Stimulated activated CD4-positive, alpha-beta T cell treated with anti-CD3 and anti-CD28 coated beads, Interleukin-12 subunit alpha, Interleukin-12 subunit beta, amount 100 ng/mL, for 4 hours (primary cell): ENCODE measurements around the gene DIP2A.

Experiments
- DNase-seq: peaks from one replicate; pipeline ENCODE4 v3.0.0-alpha.2; 2020

Gene DIP2A

GRCh38 chr21:46538262-46538661, 79.6 kb downstream of the DIP2A start:
- no peak for DNase-seq

DNA sequence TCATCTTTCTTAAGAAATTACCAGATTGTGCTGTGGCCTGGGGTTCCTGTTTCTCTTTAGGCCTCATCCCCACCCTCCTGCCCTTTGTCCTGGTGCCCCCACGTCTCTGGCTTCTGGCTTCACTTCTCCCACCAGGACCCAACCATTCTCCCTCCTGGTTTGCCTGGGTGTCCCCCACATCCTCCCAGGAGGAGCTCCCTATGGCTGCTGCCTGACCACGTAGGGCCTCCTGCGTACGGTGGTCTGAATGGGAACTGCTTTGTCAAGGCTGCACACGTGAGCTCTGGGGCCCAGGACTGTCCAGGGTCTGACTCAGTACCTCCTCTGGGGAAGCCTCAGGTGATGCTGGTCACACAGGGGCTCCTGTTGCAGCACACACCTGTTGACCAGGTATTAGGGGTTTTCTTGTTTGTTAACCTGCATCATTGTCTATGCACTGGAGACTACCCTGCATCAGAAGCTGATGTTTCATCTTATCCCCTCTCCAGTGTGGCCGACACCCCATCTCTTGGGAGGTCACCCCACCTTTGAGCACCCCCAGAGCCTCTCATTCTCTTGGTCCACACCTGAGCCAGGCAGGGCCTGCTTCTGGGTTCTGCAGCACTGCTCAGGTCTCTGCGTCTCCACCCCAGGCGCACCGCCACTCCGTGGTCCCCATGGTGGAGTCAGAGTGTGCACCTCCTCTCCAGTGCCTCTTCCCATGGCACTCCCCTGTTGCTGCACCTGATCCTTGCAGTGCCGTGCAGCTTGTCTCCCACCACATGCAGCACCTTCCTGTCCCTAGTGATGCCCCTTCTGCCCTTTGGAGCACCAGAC, 80.4 kb downstream of the DIP2A start:
- DNase-seq, result no peak

- DNase-seq, result no peak
Measured at GRCh38 chr21:46540087-46540710, 81.5 kb downstream of the DIP2A start.

DNA sequence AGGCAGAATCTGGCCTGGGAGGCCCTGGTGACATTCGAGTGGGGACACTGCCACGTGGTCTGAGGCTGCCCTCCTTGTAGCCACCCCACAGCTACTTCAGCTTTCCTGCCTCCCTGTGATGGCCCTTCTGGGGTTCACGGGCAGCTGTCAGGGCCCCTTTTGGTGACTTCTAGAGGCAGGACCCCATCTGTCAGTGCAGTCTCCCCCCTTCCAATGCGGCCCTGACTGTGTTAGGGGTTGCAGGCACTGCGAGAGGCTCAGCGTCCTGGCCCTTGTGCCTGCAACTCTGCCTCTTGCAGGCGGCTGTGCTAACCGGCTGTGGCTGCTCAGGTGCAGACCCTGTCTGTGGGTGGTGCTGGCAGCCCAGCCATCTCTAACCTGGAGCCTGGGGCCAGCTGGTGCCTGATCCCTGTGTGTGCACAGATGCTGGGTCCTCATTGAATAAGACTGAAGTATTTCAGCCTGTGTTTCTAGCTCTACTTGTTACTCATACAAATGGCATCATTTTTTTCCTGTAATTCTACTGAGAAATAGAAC, 84.0 kb downstream of the DIP2A start:
- DNase-seq, result no peak

GRCh38 chr21:46543306-46543705, 84.6 kb downstream of the DIP2A start:
- DNase-seq, result no peak

DNA sequence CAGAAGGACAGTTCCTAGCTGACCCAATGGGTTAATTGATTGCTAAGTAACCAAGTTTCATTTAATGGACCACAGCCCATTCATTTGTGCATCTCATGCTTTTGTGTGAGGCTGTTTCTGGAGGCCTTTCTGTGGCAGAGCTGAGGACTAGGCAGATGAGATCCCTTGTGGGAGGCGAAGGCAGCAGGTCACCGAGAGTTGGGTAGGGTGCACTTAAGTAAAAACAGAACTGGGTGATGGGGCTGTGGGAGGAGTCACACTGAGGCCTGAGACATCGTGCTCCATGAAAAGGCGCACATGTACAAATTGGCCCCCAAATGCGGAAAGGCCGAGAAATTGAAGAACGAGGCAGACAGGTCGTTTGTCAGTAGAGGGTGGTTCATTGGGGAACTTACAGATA, 85.3 kb downstream of the DIP2A start:
- no peak for DNase-seq

GRCh38 chr21:46544824-46545223, 86.1 kb downstream of the DIP2A start:
- no peak for DNase-seq

- DNase-seq, result no peak
Measured at GRCh38 chr21:46545363-46545762, 86.7 kb downstream of the DIP2A start.

DNA sequence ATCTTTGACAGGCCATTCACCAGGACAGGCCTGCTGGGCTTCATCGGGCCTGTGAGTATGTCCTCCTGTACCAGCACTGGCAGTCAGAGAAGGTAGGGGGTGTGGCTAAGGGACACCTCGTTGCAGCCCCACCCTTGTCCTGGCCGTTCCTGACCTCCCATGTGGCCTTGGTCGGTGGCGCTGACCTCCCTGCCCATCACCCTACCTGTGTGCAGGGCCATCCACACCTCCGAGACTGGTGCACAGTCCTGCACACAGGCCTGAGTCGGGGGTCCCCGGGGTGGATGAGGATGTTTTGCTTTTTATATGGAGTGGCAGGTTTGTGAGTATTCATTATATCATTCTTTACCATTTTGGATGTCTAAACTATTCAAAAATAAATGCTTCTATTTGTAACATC, 87.2 kb downstream of the DIP2A start:
- no peak for DNase-seq

DNA sequence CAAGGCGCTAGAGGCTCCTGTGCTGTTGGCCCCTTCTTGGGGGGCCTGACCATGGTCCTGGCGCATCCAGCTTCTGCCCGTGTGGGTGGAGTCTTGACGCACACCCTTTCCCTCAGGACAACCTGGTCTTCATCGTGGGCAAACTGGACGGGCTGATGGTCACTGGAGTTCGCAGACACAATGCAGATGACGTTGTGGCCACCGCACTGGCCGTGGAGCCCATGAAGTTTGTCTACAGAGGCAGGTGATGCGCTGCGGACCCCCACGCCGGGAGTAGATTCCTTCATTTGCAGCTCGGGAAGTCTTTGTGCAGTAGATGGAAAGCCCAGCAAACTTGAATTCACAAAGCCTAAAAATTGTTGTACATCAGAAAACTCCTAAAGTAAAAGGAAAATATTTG, 88.1 kb downstream of the DIP2A start:
- no peak for DNase-seq

- no peak for DNase-seq
Measured at GRCh38 chr21:46549650-46550049, 91.0 kb downstream of the DIP2A start.

DNA sequence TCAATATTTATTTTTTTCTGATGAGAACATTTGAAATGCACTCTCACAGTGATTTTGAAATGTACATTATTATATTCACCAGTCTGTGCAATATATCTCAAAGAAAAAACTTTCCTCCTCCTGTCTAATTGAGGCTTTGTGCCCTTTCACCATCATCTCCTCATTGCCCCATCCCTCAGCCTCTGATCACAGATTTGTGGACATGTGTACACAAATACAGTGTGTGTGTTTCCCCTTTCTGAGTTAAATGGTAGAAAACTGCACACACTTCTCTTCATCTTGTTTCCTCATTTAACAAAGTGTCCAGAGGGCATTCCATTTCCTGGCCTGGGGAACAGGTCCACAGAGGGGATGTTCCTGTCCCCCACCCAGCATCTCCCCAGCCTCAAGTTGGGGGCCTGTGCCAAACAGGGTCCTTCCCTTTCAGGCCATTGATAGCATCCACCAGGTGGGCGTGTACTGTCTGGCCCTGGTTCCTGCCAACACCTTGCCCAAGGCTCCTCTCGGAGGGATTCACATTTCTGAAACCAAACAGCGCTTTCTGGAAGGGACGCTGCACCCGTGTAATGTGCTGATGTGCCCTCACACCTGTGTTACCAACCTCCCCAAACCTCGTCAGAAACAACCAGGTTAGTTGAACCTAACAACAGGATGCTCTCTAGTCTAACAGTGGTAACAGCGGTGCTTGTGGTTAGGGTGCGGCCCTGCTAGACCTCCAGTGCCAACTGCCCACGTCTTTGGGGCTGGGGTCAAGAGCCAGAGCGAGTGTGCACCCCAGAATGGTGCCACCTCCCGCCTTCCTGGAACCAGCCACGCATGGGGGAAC, 91.6 kb downstream of the DIP2A start:
- DNase-seq, result no peak

GRCh38 chr21:46551636-46552241, 93.0 kb downstream of the DIP2A start:
- DNase-seq, result peak; percentile 21

DNA sequence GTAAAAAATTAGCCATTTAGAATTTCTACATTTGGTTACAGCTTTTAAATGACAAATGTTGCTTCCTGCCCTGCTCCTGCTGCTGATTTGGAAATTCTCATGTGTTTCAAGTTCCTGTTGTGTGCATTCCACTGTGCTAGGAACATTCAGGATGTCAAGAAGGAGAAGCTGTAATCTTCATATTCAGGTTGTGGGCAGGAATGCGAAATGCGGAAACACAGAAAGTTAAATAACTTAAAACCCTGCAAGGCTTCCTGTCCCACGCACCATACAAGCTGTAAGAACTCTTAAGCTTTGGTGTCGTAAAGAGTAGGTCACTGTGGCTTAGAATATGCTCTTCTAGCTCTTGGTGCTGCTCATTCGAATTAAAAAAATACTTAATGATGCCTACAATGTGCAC, 93.6 kb downstream of the DIP2A start:
- DNase-seq, result no peak

- no peak for DNase-seq
Measured at GRCh38 chr21:46552865-46553379, 94.2 kb downstream of the DIP2A start.

DNA sequence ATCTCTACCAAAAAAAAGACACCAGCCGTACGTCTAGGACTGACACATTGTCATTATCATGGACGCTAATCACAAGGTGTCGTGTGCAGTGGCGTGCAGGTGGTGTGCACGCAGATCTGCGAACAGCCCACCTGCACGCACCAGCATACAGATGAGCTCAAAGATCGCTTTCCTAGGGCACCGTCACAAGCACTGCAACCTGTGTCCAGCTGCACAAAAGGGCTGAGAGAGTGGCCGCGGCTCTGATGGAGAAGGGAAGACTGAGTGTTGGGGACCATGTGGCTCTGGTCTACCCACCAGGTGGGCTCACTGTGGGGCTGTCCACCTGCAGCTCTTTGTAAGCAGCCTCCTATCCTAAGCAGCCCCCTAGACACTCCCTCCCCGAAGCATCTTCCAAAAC, 95.3 kb downstream of the DIP2A start:
- no peak for DNase-seq

DNA sequence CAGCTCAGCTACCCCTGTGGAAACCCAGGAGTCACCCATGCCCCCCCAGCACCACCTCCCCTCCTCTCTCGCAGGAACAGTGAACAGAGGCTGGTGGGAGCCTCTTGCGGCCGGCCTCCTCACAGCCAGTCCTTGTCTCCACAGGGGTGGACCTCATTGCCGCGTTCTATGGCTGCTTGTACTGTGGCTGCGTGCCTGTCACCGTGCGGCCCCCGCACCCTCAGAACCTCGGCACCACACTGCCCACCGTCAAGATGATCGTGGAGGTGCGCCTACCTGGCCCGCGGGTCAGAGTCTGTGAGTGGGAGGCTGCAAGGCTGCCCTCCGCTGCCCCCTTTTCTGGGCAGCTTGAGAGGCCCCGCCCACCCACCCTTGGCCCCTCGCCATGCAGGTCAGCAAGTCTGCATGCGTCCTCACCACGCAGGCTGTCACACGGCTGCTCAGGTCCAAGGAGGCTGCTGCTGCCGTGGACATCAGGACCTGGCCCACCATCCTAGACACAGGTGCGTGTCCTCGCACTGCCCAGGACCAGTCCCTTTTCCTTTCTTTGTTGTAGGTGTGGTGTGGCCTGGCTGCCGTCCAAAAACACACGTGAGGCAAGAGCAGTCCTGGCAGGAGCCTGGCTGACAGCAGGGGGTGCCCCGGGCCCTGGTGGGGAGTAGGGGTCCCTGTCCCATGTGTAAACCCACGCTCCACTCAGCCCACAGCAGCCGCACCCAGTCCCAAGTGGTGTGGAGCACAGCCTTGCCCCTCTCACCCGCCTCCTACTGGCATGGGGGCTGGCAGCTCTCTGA, 95.9 kb downstream of the DIP2A start:
- DNase-seq, result no peak

DNA sequence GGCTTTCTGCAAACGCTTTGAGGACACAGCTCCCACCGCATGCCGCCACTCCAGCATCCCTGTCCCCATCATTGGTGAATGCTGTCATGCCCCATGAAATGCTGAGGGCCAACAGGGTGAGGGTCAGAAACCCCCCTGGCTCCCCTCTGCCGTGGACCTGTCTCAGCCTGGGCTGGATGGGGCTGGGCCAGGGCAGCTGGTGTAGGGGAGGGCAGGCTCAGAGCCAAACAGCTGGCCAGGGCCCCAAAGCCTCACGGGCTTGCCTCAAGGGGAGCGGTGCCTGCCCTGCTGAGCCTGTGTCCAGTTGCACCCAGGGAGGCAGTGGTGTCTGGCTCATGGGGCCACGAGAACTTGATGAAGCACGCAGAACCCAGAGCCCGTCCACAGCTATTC, 96.5 kb downstream of the DIP2A start:
- no peak for DNase-seq

GRCh38 chr21:46555678-46556077, 97.0 kb downstream of the DIP2A start:
- DNase-seq, result no peak

DNA sequence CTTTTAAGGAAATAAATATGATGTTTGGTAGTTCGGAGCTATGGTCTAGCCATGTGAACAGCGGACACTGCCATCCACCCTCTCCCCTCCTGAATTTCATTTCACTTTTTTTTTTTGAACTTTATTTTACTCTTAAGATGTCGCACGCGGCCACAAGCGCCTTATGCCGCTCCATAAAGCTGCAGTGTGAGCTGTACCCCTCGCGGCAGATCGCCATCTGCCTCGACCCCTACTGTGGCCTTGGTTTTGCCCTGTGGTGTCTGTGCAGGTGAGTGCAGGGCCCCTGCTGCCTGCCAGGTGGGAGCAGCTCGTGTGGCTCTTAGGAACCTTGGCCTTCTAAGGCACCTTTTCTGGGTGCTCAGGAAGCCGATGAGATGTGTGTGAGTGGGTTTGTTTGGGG, 98.1 kb downstream of the DIP2A start:
- DNase-seq, result no peak

GRCh38 chr21:46557469-46557868, 98.8 kb downstream of the DIP2A start:
- DNase-seq, result no peak

DNA sequence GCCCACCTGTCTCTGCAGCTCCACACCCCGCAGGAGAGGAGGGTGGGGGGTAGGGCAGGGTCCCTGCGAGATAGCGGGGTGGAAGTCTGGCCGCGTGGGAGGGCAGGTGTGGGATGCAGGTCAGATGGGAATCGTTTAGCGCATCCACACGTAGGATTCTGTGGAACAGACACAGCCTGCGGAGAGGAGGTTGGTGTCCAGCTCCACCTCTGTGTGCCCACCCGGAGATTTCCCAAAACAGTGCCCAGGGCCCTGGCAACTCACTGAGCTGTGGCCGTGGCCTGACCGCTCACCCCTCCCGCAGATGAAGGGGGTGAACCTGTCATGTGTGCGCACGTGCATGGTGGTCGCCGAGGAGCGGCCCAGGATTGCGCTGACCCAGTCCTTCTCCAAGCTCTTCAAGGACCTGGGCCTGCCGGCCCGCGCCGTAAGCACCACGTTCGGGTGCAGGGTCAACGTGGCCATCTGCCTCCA, 99.3 kb downstream of the DIP2A start:
- no peak for DNase-seq
